Measurements from ENCODE around the gene DENND4A. TPM values are rescaled to one million over a fixed set of nuclear protein-coding genes. Genes with fewer than 3 reads are reported as not detected.
A peak's percentile ranks its signal among the peaks of the same experiment; 100 is the strongest.

DENND4A gene
- total and polyA plus RNA-seq, 9 of the 15 experiments (the other 6 are each of a cell fraction or from before 2014, with no cell fraction given), result 6.8 to 32.3 (median 19.9) TPM

- peak; percentile 81 to 90 for TF ChIP-seq MLLT1 (IDR thresholded peaks at IDR 0.05)
- no peak for TF ChIP-seq ZC3H11A (IDR thresholded peaks at IDR 0.05; ENCODE audit: low read depth, low read length)
- no peak for TF ChIP-seq MBD1 (CRISPR knock-in tag; IDR thresholded peaks at IDR 0.05)
- TF ChIP-seq BRF1 (IDR thresholded peaks at IDR 0.05; ENCODE audit: borderline replicate concordance, extremely low read depth, insufficient read length), result no peak
- TF ChIP-seq CCNT2 (IDR thresholded peaks at IDR 0.05; ENCODE audit: borderline replicate concordance, extremely low read depth, insufficient read length, low read depth, low read length), result no peak
- TF ChIP-seq THRAP3 (IDR thresholded peaks at IDR 0.05; ENCODE audit: borderline replicate concordance), result no peak
- no peak for TF ChIP-seq ZNF512 (tag; IDR thresholded peaks at IDR 0.05)
- TF ChIP-seq THRB (CRISPR knock-in tag; conservative IDR thresholded peaks at IDR 0.05), result peak; percentile 70; the same call in 1 of the 2 replicates
- 0 out of 4 replicates have a peak, but pooled peaks of 1 of the 2 experiments have one; percentile 69 for TF ChIP-seq UBTF (IDR thresholded peaks at IDR 0.05; ENCODE audit: borderline replicate concordance in 1 of 2, low read depth in 2 of 2, low read length in 2 of 2)
- no peak for TF ChIP-seq ZBTB34 (CRISPR knock-in tag; IDR thresholded peaks at IDR 0.05)
Observed at GRCh38 chr15:65837301-65838294, 45.5 kb upstream of the DENND4A start (continued).
